DOHH2 (cell line): Measurements from ENCODE around the gene CERS6.

Experiments used
- H3F3A ChIP-seq: fragments of 200-600 bp; sonication (generic), shearing (Covaris generic); 2 replicates; pipeline ENCODE4 v1.6.0; 2016; ENCODE audit warnings: antibody characterized with exemption, mild to moderate bottlenecking; ENCODE audit not compliant: control insufficient read depth, insufficient read depth
- H3K27ac ChIP-seq: fragments of 200-600 bp; sonication (generic); 2 replicates; pipeline ENCODE4 v1.5.1; 2014; ENCODE audit warnings: low read depth, mild to moderate bottlenecking, low read length, moderate library complexity
- H3K27me3 ChIP-seq: fragments of 200-600 bp; sonication (generic); 2 replicates; pipeline ENCODE4 v1.6.1; 2014; ENCODE audit warnings: mild to moderate bottlenecking, low read length, mixed read lengths; ENCODE audit not compliant: control insufficient read depth
- H3K36me3 ChIP-seq: fragments of 200-600 bp; sonication (generic); 2 replicates; pipeline ENCODE4 v1.6.1; 2014; ENCODE audit warnings: mild to moderate bottlenecking, low read length, moderate library complexity, mixed read lengths; ENCODE audit not compliant: control insufficient read depth
- H3K4me1 ChIP-seq: fragments of 200-600 bp; sonication (generic); 2 replicates; pipeline ENCODE4 v1.6.1; 2014; ENCODE audit warnings: mild to moderate bottlenecking, low read length, mixed read lengths; ENCODE audit not compliant: control insufficient read depth
- H3K4me2 ChIP-seq: fragments of 200-600 bp; sonication (generic); 2 replicates; pipeline ENCODE4 v1.6.0; 2014; ENCODE audit warnings: mild to moderate bottlenecking, low read length, moderate library complexity
- H3K4me3 ChIP-seq: fragments of 200-600 bp; sonication (generic); 2 replicates; pipeline ENCODE4 v1.5.1; 2014; ENCODE audit warnings: mild to moderate bottlenecking, low read length, mixed read lengths
- H3K79me2 ChIP-seq: fragments of 200-600 bp; sonication (generic); 2 replicates; pipeline ENCODE4 v1.6.1; 2014; ENCODE audit warnings: mild to moderate bottlenecking, low read length, mixed read lengths; ENCODE audit not compliant: control insufficient read depth
- H3K9me2 ChIP-seq: fragments of 200-600 bp; sonication (generic); replicated peaks from 2 replicates; pipeline ENCODE4 v1.6.1; 2014; ENCODE audit warnings: mild to moderate bottlenecking, low read length, mixed read lengths; ENCODE audit not compliant: control insufficient read depth
- H3K9me3 ChIP-seq: fragments of 200-600 bp; sonication (generic); 2 replicates; pipeline ENCODE4 v1.6.1; 2014; ENCODE audit warnings: antibody characterized with exemption, low read length, mixed read lengths; ENCODE audit not compliant: control insufficient read depth, insufficient read depth
- H4K20me1 ChIP-seq: fragments of 200-600 bp; sonication (generic); 2 replicates; pipeline ENCODE4 v1.6.0; 2014; ENCODE audit warnings: low read depth, mild to moderate bottlenecking, antibody characterized with exemption, low read length, moderate library complexity; ENCODE audit not compliant: control insufficient read depth, insufficient read depth
- EZH2phosphoT487 ChIP-seq: fragments of 200-600 bp; sonication (generic); IDR thresholded peaks from 2 replicates; pipeline ENCODE4 v1.6.1; 2017; ENCODE audit warnings: borderline replicate concordance, mild to moderate bottlenecking, antibody characterized with exemption, low read length, moderate library complexity, mixed read lengths
- TF ChIP-seq, protein P1 (sequence below): fragments of 200-600 bp; sonication (generic); IDR thresholded peaks from one replicate; pipeline ENCODE4 v1.5.1; 2014; ENCODE audit warnings: antibody characterized with exemption, mild to moderate bottlenecking, low read depth, low read length; ENCODE audit not compliant: poor library complexity, severe bottlenecking

The CERS6 gene

DNA sequence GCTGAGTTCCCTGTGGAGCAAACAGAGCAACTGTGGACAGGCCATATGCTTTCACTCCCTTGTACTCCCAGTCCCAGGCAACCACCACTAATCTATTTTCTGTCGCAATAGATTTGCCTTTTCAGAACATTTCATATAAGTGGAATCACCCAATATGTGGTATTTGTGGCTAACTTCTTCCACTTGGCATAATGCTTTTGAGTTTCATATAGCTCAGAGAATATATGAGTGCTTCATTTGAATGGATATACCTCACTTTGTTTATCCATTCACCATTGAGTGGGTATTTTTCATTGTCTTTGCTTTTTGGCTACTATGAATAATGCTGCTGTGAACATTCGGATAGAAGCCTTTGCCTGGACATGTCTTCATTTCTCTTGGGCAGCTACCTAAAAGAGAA is 151.9 kb downstream of the CERS6 start:
- Histone ChIP-seq H3K36me3 (no peaks in the 10 kb centered on the region), H3K27me3 (no peaks in the 10 kb centered on the region), H3K27ac (no peak overlapping the region), H3K9me3 (no peaks in the 10 kb centered on the region), H3K4me2 (no peak overlapping the region), H3K4me3 (no peak overlapping the region), H3K9me2 (no peaks in the 10 kb centered on the region), H3K79me2 (no peaks in the 10 kb centered on the region), H3K4me1 (no peaks in the 10 kb centered on the region), H3F3A (no peaks in the 10 kb centered on the region), H4K20me1 (no peaks in the 10 kb centered on the region)
- TF ChIP-seq, protein P1, sequence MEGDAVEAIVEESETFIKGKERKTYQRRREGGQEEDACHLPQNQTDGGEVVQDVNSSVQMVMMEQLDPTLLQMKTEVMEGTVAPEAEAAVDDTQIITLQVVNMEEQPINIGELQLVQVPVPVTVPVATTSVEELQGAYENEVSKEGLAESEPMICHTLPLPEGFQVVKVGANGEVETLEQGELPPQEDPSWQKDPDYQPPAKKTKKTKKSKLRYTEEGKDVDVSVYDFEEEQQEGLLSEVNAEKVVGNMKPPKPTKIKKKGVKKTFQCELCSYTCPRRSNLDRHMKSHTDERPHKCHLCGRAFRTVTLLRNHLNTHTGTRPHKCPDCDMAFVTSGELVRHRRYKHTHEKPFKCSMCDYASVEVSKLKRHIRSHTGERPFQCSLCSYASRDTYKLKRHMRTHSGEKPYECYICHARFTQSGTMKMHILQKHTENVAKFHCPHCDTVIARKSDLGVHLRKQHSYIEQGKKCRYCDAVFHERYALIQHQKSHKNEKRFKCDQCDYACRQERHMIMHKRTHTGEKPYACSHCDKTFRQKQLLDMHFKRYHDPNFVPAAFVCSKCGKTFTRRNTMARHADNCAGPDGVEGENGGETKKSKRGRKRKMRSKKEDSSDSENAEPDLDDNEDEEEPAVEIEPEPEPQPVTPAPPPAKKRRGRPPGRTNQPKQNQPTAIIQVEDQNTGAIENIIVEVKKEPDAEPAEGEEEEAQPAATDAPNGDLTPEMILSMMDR, result no peak
- TF ChIP-seq EZH2phosphoT487, result no peak

DNA sequence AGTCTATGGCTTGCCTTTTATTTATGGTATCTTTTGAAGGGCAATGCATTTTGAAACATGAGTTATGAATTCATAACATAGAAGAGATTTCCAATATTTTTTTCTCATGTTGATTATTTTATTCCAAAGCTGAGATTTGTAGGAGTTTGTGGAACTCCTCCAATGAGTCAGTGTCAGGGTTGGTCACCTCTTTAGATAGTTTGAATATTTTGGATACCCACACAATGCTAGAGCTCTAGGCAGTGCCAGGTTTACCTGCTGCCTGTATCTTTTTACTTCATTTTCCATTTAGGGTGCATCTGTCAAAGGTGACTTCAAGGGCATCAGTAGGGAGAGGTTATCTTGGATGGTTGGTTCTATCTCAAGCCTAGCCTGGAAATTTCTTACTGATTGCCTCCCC is 152.7 kb downstream of the CERS6 start:
- Histone ChIP-seq H3K4me1 (no peaks in the 10 kb centered on the region), H3K79me2 (no peaks in the 10 kb centered on the region), H4K20me1 (no peaks in the 10 kb centered on the region), H3K9me3 (no peaks in the 10 kb centered on the region), H3K27me3 (no peaks in the 10 kb centered on the region), H3K4me2 (no peak overlapping the region), H3K9me2 (no peaks in the 10 kb centered on the region), H3K36me3 (no peaks in the 10 kb centered on the region), H3K4me3 (no peak overlapping the region), H3F3A (no peaks in the 10 kb centered on the region), H3K27ac (no peak overlapping the region)
- TF ChIP-seq EZH2phosphoT487, result no peak
- TF ChIP-seq, protein P1, result no peak

DNA sequence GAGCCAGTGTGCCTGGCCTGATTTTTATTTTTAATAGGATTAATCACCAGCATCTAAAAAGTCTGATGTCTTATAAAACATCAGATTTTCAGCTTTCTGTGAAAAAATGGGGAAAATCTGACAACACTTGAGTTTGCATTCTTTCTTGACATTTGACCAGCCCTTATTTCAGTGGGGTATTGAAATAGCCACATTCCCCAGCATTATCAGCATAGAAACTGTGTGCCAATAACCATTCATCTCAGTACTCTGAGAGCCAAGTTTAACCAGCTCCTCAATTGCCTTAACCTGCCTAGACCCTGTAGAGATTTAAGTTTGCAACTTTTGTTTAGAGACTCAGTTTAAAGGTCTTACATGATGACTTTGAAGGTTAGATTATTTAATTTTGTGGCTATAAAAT is 155.0 kb downstream of the CERS6 start:
- H3K9me3 ChIP-seq, result no peaks in the 10 kb centered on the region
- H3K79me2 ChIP-seq, result no peaks in the 10 kb centered on the region
- TF ChIP-seq, protein P1, result no peak

More for the DNA sequence above, 155.0 kb downstream of the CERS6 start:
- Histone ChIP-seq H3K4me3 (no peak overlapping the region), H3K4me2 (no peak overlapping the region), H4K20me1 (no peaks in the 10 kb centered on the region), H3K27ac (no peak overlapping the region), H3K27me3 (no peaks in the 10 kb centered on the region), H3F3A (no peaks in the 10 kb centered on the region), H3K36me3 (no peaks in the 10 kb centered on the region), H3K9me2 (no peaks in the 10 kb centered on the region), H3K4me1 (no peaks in the 10 kb centered on the region)
